Neural crest cell (in vitro differentiated cells): ENCODE results near the gene FAM83F. TPM values are rescaled to one million over a fixed set of nuclear protein-coding genes. Genes with fewer than 3 reads are reported as not detected.

Experiments used
- DNase-seq: peaks from one replicate; pipeline ENCODE4 v3.0.0; 2021; ENCODE audit warnings: low read depth, mixed read lengths, low spot score
- H3K27ac Mint-ChIP-seq: one replicate; pipeline ENCODE4 v1.8.0; 2021; ENCODE audit warnings: mild to moderate bottlenecking, mixed read lengths; ENCODE audit not compliant: unreplicated experiment
- H3K27me3 Mint-ChIP-seq: 2 replicates; pipeline ENCODE4 v1.8.0; 2021; ENCODE audit warnings: low read depth, mild to moderate bottlenecking, mixed read lengths
- H3K36me3 Mint-ChIP-seq: 2 replicates; pipeline ENCODE4 v1.8.0; 2021; ENCODE audit warnings: low read depth, mild to moderate bottlenecking, mixed read lengths
- H3K4me1 Mint-ChIP-seq: 2 replicates; pipeline ENCODE4 v1.8.0; 2021; ENCODE audit warnings: mixed read lengths
- H3K4me3 Mint-ChIP-seq: one replicate; pipeline ENCODE4 v1.8.0; 2021; ENCODE audit warnings: mild to moderate bottlenecking, mixed read lengths
- H3K9me3 Mint-ChIP-seq: 2 replicates; pipeline ENCODE4 v1.8.0; 2021; ENCODE audit warnings: mixed read lengths
- CTCF ChIP-seq: fragments of 200-600 bp; sonication (generic); conservative IDR thresholded peaks from 2 replicates; pipeline ENCODE4 v1.5.0; 2021; ENCODE audit warnings: antibody characterized with exemption, mild to moderate bottlenecking
- total RNA-seq: library from RNA; stranded (reverse); gene quantifications from 2 replicates; pipeline ENCODE4 v1.2.1, GENCODE V29; 2021

The FAM83F gene
- total RNA-seq, 1 donor from 2014 or later = 3.1 TPM

- no peaks in the 10 kb centered on the region for H3K9me3 Mint-ChIP-seq
- no peak for DNase-seq
- no peak overlapping the region for H3K27ac Mint-ChIP-seq
- peaks cover 13% of the 10 kb centered on the region for H3K4me1 Mint-ChIP-seq
- no peak for TF ChIP-seq CTCF
- no peak overlapping the region for H3K4me3 Mint-ChIP-seq
- H3K36me3 Mint-ChIP-seq = no peaks in the 10 kb centered on the region
- H3K27me3 Mint-ChIP-seq = peaks cover 12% of the 10 kb centered on the region
Measured at GRCh38 chr22:39956932-39957664, 37.7 kb upstream of the FAM83F start.

GRCh38 chr22:39958009-39958711 is 36.6 kb upstream of the FAM83F start:
- no peak for TF ChIP-seq CTCF
- no peaks in the 10 kb centered on the region for H3K9me3 Mint-ChIP-seq
- no peaks in the 10 kb centered on the region for H3K36me3 Mint-ChIP-seq
- no peak overlapping the region for H3K27ac Mint-ChIP-seq
- DNase-seq = no peak
- H3K4me3 Mint-ChIP-seq = no peak overlapping the region
- H3K27me3 Mint-ChIP-seq = peaks cover 12% of the 10 kb centered on the region
- peaks cover 13% of the 10 kb centered on the region for H3K4me1 Mint-ChIP-seq

GRCh38 chr22:39958949-39959639 is 35.7 kb upstream of the FAM83F start:
- Mint-ChIP-seq H3K27me3 (peaks cover 12% of the 10 kb centered on the region), H3K36me3 (no peaks in the 10 kb centered on the region), H3K4me3 (no peak overlapping the region), H3K27ac (no peak overlapping the region), H3K4me1 (peaks cover 13% of the 10 kb centered on the region), H3K9me3 (no peaks in the 10 kb centered on the region)
- no peak for TF ChIP-seq CTCF
- DNase-seq = no peak

- no peak for DNase-seq
- TF ChIP-seq CTCF = peak; percentile 43
- Mint-ChIP-seq H3K9me3 (no peaks in the 10 kb centered on the region), H3K27me3 (peaks cover 12% of the 10 kb centered on the region), H3K4me3 (no peak within 1 kb of the TSS), H3K27ac (peak within 1 kb of the TSS; percentile 17), H3K4me1 (peaks cover 13% of the 10 kb centered on the region), H3K36me3 (no peaks in the 10 kb centered on the region)
Measured at GRCh38 chr22:39959640-39960447, 34.9 kb upstream of the FAM83F start, which contains the start of gene TMA7B. Gene TMA7B (plus strand): TSS chr22:39960397. CDS start chr22:39964375, 3,978 bp downstream.
